Esophagus muscularis mucosa (tissue), 3 donors: ENCODE results near the gene EPS8L3.
"Not testable (repeated sequence)": the region's sequence is repeated elsewhere in the genome, so short reads cannot be mapped to it uniquely, and the experiment has no call there.

ENCODE experiments used
- CTCF ChIP-seq, 3 experiments: fragments of 200-600 bp in 2 of 3; fragments of 450-650 bp in 1 of 3; sonication (generic) in 2 of 3; IDR thresholded peaks; one replicate each; pipeline ENCODE4 v1.5.1; 2017 to 2019; ENCODE audit warnings: antibody characterized with exemption in 3 of 3, mild to moderate bottlenecking in 2 of 3, moderate library complexity in 1 of 3
- POLR2A ChIP-seq: fragments of 450-650 bp; IDR thresholded peaks from one replicate; pipeline ENCODE4 v1.6.1; 2017; ENCODE audit warnings: antibody characterized with exemption, moderate library complexity, mild to moderate bottlenecking, low read depth
- POLR2AphosphoS5 ChIP-seq, 2 donors: sonication (generic); formaldehyde crosslinking; IDR thresholded peaks; one replicate each; pipeline ENCODE4 v1.6.1; 2017; ENCODE audit warnings: antibody characterized with exemption in 2 of 2

- not testable (repeated sequence) for TF ChIP-seq POLR2A; CTCF (IDR thresholded peaks at IDR 0.05); POLR2AphosphoS5 (IDR thresholded peaks at IDR 0.05)
Measured at GRCh38 chr1:109756325-109756724, 7.4 kb downstream of the EPS8L3 start.
